Stimulated activated naive CD4-positive, alpha-beta T cell treated with Interleukin-2 at 50 U/mL for 16 hours (primary cell): ENCODE data around the gene XYLB.
A peak's percentile ranks its signal among the peaks of the same experiment; 100 is the strongest.

Experiments used
- DNase-seq: peaks from one replicate; lab custom pipeline; 2025; lab: John Stamatoyannopoulos, UW

The XYLB gene

DNA sequence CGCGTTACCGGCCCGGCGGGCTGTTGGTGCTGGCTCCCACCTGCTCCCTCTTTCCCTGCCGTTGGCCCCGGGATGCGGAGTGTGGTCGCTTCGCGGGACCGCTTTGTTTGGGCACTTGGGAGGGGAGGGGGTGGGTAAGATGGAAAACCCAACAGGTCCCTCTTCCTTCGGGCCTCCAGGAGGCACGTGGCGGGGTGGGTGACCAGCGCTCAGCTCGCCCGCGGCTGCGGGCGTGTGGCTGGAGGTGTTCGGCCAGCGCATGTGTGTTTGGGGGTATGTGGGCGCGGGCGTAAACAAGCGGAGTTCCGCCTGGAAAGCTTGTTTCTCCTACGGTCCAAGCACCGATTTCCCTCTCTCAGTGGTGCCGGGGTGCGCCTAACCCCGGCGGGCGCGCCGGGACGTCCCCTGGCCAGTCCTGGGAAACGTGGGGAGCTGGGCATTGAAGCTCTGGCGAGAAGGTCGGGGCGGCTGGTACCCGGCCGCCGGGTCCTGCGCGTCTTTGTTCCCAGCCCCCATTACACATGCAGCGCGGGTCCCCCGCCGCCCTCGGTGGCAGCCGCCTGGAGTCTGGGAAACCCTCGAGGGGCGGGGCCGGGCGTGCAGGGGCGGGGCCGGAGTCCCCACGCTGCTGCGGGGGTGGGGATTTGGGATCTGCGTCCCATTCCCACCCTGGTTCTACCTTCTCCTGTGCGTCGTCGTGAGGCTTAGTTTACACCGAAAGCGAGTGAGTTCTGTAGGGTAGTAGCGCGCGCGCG is 108.5 kb downstream of the XYLB start:
- peak; percentile 5 for DNase-seq

DNA sequence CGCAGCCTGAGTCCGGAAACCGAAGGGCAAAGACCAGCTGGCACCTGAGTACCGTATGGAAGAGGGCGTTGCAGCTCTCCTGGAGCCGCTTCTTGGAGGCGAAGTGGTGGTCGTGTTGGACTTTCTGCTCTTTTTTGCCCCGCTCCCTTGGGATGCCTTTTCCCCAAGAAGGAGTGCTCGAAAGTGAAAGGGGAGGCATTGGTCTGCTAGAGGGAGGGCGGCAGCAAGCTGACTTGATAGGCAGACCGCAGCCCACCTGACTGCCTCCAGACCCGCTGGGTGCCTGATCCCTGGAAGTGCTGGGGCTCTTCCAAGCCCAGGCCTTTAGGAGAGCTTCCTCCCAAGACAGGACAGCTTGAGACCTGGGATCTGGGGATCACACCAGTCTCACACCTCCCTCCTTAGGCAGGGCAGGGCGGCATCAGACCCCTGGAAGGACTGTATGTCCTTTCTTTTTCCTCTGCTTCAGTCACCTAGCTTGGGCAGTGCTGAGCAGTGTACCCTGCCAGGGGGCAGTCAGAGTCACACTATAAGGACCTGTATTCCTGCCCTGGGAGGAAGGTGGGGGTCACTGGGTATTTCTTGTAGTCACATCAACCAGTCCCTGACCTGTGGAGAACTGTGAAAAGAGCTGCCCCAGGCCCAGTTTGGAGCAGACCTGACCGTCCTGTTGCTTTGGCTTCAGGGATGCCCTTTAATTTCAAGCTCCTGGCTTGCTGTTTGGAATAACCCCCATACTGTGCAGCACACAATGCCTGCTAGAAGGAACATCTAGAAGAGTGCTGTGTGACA is 109.2 kb downstream of the XYLB start:
- DNase-seq: no peak

DNA sequence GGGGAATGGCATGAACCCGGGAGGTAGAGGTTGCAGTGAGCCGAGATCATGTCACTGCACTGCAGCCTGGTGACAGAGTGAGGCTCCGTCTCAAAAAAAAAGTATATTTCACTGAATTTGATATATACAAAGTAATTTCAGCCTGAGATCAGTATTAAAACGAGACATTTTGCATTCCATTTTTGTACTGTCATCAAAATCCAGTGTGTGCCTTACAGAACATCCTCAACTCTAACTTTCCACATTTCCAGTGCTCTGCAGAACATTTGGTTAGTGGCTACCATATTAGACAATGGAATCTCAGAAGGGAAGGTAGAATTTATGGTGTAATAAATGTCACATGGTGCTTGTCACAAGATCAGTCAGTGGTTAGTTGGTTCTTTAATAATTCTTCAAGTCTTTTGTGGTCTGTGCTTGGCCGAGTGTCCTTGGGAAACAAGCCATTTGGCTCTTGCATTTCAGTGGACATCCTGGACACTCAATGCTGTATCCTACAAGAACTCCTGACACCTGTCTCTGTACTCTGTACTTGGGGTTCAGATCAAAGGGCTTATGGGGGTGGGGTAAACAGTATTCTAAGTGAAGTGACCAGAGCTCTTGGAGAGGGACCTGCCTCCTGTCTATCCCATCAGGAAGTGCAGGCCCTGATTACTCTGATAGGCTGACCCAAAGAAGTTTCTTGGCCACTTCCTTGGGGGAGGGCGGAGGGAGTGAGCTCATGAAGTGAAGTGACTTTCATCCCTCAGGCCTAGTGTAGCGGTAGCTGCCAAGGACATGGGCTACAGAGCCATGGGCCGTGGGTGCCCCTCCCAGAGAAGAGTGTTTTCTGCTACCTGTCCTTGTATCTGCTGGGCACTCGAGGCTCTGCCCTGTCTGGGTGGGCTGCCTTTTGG is 110.8 kb downstream of the XYLB start:
- no peak for DNase-seq

DNA sequence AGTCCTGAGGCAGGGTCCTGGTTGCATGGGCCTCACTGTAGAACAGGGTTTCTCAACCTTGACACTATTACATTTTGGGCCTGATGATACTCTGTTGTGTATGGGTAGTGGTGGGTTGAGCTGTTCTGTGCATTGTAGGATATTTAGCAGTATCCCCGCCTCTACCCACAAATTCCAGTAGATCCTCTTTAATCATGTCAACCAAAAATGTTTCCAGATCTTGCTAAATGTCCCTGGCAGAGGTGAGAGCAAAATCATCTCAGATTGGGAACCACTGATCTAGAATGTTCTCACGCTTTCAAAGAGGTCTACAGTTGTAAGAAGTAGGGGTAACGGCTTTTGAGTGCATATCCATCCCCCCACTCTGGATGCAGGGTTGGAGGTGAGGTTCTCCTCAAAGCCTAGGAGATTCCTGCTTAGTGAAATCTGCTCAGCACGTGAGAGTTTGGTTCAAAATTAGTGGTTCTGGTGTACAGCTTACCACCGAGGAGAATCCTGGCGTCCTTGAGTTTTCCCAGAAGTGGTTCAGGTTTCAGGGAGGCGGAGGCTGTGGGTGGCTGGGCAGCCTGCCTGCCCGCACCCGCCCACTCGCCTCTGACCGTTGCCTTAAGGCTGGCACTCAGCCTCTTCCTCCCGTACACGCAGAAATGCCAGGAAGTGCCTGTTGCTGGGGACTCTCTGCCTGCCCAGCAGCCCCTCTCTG is 112.4 kb downstream of the XYLB start:
- no peak for DNase-seq

DNA sequence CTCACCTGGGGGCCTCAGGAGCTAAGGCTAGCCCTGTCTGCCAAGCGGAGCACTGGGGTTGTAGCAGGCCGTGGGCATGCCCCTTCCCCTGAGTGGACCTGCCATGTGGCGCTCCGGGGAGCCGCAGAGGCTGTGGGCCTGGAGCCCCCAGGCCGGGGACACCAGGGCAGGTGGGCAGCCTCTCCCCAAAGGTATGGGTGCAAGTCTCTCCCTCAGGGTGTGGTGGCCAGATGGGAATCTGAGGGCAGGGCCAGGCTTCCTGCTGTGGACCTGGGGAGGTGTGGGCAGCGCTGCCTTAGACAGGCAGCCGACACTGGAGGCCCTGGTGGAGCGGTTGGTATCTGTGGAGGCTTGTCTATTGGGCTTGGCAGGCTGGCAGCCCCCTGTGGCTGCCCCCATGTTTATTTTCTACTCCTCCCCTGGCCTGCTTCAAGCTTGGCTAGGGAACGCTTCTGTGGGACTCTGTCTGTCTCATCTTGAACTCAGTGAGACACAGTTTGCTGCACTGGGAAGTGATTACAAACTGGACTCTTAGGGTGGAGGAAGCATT is 113.0 kb downstream of the XYLB start:
- no peak for DNase-seq

DNA sequence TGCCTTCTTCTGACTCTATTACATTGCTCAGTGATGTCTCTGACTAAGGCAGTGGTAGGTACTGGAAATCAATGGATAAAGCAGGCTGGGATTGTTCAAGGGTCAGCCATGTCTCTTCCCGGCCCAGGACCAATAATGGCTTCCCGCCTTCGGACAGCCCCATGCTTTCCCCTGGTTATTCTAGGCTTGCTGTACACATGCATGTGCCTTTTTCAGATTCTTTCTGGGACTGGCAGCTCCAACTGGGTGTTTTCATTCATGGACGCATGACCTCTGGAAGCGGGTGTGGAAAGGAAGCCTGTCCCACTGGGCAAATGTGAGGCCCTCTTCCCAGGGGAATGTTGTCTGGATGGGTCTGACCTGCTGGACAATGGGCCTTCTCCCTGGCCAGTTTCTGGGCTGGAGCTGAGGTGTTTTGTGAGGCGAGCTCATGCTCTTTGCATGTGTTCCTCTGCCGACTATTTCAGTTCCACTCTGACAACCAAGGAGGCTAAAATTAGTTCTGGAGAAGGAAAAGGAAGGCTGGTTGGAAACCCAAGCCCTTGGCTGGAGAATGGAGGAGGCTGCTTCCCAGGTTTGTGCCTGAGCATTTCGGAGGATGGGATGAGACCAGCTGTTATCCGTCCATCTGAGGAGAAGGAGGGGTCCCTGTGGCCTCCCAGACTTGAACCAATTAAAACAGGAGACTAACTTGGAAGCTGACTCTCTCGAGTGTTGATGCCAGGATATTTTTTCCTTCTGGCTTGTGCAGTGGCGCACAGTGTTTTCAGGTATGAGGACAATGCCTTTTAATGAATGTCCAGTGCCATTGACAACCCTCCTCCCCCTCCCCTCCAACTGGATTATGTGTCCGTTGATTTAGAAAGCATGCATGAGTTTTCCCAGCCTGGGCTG is 114.0 kb downstream of the XYLB start:
- DNase-seq: no peak
